IPS-18c (cell line): Measurements from ENCODE around the gene TIPARP.
A peak's percentile ranks its signal among the peaks of the same experiment; 100 is the strongest.

Experiments
- H3K4me3 ChIP-seq: 2 replicates; pipeline ENCODE4 v1.7.0; 2013; ENCODE audit warnings: low read depth, mild to moderate bottlenecking, low read length, moderate library complexity; ENCODE audit not compliant: insufficient read depth
- H3K9me3 ChIP-seq: one replicate; pipeline ENCODE4 v1.6.1; 2013; ENCODE audit warnings: mild to moderate bottlenecking, low read length, moderate library complexity; ENCODE audit not compliant: control insufficient read depth, insufficient read depth

The TIPARP gene, protein sequence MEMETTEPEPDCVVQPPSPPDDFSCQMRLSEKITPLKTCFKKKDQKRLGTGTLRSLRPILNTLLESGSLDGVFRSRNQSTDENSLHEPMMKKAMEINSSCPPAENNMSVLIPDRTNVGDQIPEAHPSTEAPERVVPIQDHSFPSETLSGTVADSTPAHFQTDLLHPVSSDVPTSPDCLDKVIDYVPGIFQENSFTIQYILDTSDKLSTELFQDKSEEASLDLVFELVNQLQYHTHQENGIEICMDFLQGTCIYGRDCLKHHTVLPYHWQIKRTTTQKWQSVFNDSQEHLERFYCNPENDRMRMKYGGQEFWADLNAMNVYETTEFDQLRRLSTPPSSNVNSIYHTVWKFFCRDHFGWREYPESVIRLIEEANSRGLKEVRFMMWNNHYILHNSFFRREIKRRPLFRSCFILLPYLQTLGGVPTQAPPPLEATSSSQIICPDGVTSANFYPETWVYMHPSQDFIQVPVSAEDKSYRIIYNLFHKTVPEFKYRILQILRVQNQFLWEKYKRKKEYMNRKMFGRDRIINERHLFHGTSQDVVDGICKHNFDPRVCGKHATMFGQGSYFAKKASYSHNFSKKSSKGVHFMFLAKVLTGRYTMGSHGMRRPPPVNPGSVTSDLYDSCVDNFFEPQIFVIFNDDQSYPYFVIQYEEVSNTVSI

DNA sequence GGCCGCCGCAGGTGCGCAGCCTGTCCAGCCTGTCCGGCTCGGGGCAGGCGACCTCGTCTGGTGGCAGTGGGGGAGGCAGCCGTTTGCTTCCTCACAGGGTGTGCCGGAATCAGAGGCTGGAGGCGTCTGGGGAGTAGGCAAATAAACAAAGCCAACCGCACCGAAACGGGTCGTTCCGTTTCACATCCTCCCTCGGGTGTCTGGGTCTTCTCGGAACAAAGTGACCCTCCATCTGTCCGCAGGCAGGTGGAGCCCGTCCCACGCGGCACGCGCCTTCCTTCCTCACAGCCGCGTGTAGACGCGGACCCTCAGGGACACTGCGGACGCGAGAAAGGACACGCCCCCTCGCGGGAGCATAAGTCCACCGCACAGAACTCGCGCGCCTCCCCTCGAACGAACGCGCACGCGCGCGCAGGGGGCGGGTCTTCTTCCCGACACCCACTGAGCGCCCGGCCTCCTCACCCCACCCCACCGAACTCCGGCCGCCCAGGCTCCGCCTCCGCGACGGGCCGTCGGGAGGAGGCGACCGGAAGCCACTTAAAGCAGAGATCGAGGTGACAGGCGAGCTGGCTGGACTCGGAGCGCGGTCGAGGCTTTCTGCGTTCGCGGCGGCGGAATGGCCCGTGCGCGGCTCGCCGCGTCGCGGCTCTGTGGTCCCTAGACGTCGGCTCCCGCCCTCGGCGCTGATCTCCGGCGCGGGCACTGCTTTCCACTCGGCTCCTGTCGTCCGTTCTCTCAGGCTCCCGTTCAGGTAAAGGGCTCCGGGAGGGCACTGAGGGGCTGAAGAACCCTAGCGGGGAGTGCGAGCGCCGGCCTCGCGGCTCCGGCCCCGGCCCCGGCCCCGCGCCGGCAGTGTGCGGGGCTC is at the start of gene TIPARP:
Gene TIPARP (plus strand): TSS at position 545 of the 865 bp plus-strand sequence. CDS start 3,108 bp downstream, outside the sequence.
- H3K9me3 ChIP-seq, result peaks cover 2% of the 10 kb centered on the region
- peak within 1 kb of the TSS; percentile 85 for H3K4me3 ChIP-seq

DNA sequence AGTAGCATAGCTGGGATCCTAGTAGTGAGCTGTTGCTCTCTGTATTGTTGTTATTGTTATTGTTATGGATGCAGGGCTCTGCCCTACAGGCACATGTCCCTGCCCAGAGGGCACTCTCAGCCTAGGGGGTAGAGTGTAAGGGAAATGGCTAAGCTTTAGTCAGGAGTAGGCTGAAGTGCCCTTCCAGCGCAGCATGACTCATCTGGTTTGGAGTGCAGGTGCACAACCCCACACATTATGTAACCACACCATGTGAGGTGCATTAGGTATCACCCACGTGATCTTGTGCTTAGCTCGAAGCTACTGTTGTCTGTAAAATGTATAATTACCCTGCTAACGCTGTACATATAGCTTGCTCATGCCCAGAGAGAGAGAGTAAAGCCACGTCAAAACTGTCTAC is 48.3 kb upstream of the TIPARP start:
- Histone ChIP-seq H3K4me3 (no peak overlapping the region), H3K9me3 (no peaks in the 10 kb centered on the region)

DNA sequence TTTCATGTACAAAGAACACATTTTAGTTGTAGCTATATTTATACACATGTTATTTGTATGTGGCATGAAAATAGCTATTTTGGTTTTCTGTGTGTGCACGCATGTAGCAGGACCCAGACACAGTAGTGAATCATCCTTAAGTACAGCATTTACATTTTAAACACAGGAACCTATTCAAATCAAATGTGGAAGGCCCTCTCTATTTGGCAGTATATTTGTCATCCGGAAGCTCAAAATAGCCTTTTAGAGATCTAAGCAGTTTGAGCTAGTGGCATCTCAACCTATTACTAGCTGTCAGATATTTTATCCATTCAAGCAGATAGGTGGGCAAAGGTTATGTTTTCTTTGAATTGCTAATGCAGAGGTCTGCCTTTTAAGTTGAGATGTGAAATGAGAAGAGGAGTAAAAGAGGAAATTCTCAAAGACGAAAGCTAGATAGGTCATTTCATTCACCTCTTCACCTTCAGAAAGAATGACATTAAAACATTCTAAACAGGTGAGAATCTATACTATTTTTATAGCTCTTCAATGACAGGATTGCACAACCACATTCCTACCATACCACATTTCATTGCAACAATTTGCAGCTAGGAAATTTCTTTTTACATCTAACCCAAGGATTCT is 46.3 kb upstream of the TIPARP start:
- no peaks in the 10 kb centered on the region for H3K9me3 ChIP-seq
- H3K4me3 ChIP-seq, result no peak overlapping the region

DNA sequence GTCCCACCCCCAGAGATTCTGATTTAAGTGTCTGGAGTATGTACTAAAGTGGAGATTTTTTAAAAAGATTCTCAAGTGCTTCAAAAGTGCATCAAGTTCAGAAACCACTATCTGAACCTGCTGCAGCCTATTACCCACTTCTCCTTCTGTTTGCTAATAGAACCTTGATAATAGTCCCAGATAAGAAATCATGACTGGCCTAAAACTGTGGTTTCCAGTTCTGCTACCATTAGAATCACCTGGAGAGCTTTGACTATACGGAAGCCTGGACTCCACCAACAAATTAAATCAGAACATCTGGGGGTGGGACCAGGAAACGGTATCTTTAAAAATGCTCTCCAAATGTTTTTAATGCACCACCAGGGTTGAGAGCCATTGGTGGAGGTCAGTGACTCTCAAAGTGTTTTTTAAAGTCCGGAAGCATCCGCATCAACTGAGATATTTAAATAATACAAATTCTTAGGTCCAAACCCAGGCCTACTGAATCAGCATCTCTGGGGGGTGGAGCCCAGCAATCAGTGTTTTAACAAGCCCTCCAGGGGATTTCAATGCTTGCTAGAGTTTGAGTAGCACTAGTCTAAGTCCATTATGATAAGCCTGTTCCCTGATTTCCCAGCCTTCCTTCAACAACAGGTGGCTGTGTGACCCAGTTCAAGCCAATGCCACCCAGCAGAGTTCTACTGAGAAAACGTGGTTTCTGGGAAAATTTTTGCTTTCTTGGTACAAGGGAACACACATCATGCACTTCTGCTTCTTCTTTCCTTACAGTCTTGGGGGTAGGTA is 45.4 kb upstream of the TIPARP start:
- Histone ChIP-seq H3K4me3 (no peak overlapping the region), H3K9me3 (no peaks in the 10 kb centered on the region)

DNA sequence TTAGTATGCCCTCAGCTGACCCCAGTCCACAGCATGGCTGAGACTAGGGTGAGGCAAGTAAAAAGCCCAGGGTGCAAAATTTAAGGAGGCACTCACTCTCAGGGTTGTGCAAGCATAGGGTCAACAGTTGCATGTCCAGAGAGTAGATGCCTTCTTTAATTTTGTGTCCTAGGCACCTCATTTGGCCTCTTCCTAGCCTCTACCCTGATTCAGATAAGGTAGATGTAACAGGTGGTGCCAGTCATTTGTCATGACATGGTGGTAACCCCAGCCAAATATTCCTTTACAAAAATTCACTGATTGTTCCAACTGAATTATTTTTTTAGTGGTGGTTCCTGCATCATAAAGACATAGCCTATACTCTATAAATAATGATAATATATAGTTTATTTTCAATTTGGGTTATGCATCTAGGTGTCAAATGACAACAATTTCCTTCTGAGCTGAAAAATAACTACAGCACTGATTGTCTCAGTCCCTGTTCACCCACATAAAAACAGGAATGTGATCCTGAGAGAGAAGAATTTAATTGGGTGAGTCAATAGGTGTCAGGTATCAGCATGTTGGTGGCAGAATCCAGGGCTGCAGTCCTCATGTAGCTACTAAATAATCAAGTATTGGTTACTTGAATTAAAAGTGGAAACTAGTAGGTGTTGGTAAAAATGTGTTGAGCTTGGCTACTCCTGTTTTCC is 44.2 kb upstream of the TIPARP start:
- Histone ChIP-seq H3K9me3 (no peaks in the 10 kb centered on the region), H3K4me3 (no peak overlapping the region)

DNA sequence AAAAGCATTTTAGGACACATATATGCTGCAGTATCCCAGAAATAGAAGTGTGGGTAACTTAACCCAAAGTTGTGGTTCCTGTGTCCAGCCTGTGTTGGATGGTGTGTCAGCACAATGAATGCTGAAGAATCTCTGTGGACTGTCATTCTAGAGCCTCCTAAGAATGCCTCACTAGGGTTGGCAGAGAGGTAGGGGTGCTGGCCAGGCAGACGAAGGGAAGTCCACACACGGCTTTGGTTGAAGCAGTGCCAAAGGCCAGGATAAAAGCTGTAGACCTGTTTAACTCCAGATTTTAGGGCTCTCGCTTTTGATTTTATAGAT is 43.7 kb upstream of the TIPARP start:
- Histone ChIP-seq H3K9me3 (no peaks in the 10 kb centered on the region), H3K4me3 (no peak overlapping the region)

DNA sequence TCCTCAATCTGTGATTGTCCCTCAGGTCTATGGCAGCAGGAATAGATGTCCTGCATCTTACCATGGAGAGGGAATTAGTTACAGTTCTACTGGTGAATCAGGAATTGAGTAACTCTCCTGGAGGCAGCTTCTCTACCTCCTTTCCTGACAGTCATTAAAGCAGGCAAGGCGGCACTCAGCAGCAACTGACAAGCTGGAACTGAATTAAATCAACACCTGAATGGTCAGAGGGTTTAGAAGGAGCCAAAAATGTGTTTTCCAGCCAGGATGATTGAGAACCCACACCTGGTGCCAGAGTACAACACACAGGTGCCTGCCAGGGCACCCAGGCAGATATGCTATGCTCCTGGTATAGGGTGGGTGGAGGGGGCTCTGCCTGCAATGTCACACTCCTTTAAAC is 43.1 kb upstream of the TIPARP start:
- H3K4me3 ChIP-seq, result no peak overlapping the region
- no peaks in the 10 kb centered on the region for H3K9me3 ChIP-seq

DNA sequence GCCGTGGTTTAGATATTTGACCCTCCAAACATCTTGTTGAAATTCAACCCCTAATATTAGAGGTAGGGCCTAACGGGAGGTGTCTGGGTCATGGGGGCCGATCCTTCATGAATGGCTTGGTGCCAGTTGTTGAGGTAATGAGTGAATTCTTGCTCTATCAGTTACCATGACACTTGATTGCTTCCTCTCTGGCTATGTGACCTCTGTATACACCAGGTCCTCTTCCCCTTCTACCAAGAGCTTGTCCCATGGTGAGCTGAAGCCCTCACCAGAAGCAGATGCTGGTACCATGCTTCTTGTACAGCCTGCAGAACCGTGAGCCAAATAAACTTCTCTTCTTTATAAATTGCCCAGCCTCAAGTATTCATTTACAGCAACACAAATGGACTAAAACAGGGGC is 41.8 kb upstream of the TIPARP start:
- H3K4me3 ChIP-seq, result no peak overlapping the region

DNA sequence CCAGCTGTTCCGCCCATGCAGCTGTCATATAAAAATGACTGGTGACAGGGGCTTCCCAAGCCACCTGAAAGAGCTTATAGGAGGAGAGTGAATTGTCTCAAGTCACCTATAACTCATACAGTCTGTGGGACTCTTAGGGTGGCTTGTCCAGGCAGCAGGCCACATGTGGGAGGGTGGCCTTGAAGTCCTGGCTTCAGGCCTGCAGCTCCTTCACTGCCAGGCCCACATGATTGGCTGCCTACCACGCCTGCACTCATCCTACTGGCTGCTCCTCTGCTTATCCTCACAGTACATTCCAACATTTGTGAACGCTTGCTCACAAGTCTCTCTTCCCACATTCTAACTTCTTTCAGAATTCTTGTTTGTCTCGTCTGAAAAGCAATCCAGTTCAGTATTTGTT is 41.1 kb upstream of the TIPARP start:
- H3K9me3 ChIP-seq, result no peaks in the 10 kb centered on the region

More for the DNA sequence above, 41.8 kb upstream of the TIPARP start:
- no peaks in the 10 kb centered on the region for H3K9me3 ChIP-seq

DNA sequence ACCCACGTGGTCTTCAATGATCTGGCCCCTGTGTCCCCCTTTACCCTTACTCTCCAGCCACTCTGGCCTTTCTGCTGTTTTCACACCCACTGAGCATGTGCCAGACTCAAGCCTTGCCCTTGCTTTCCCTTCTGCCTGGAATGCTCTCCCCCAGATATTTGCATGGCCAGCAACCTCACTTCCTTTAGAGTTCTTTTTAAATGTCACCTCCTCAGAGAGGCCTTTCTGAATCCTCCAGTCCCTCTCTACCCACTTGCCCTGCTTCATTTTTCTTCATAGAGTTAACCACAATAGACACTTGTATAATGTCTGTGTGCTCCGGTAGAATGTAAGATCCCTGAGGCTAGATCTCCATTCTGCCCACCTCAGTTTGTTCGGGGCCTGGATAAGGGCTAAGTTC is 39.4 kb upstream of the TIPARP start:
- H3K4me3 ChIP-seq, result no peak overlapping the region
- H3K9me3 ChIP-seq, result no peaks in the 10 kb centered on the region

More for the DNA sequence above, 41.1 kb upstream of the TIPARP start:
- no peak overlapping the region for H3K4me3 ChIP-seq

DNA sequence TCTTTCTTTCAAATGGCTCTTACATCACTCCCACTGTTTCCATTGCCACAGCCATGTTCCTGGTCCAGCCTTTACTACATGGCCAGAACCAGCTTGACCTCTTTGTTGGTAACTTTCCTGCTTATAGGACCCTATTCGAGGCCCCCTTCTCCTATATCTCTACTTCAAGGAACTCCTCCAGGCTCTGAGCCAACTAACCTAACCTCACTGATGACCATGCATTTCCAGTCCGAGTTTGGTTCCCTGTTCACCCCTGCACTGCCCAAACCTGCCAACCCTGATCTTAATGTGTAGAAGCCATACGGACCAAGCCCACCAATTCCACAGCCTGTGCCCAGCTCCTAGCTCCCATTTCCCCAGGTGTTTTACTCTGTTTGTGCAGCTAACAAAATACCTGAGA is 38.4 kb upstream of the TIPARP start:
- Histone ChIP-seq H3K4me3 (no peak overlapping the region), H3K9me3 (no peaks in the 10 kb centered on the region)

DNA sequence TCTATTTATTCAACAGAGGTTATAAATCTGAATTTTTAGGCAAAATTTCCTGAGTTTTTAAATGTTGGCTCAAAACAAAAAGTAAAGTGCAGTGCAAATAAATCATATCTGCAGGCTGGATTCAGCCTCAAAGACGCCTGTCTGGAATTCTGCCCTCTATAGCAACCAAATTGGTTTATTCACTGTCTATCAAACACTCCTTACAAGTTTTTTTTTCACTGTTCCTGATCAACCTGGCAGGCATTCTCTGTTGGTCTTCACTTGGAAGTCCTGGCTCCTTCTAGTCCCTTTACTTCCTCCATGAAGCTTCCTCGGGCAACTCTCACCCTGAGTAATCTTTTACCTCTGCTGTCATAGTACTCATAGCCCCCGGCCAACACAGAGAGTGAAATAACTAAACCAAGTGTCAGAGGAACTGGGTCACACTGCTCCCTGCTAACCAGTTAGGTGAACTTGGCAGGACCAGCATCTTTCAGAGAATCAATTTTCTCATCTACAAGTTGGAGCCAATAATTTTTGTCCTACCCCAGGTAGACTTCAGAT is 36.8 kb upstream of the TIPARP start:
- H3K9me3 ChIP-seq, result no peaks in the 10 kb centered on the region
- H3K4me3 ChIP-seq, result no peak overlapping the region

DNA sequence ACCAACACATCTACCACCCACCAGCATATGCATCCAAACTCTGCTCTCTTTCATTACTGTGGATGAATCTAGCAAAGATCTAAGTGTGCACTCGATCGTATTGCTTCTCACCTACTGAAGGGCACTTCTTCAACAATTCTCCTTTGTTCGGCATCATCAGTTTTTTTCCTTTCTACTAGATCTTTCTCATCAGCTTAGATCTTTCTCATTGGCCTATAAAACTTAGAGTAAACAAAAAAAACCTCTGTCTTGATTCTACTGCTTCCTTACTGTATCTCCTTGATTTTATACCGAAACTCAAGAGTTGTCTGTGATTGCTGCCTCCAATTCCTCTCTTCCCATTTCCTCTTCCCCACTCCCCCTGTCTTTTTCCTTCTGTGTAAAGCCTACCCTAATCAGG is 36.1 kb upstream of the TIPARP start:
- Histone ChIP-seq H3K4me3 (no peak overlapping the region), H3K9me3 (no peaks in the 10 kb centered on the region)

DNA sequence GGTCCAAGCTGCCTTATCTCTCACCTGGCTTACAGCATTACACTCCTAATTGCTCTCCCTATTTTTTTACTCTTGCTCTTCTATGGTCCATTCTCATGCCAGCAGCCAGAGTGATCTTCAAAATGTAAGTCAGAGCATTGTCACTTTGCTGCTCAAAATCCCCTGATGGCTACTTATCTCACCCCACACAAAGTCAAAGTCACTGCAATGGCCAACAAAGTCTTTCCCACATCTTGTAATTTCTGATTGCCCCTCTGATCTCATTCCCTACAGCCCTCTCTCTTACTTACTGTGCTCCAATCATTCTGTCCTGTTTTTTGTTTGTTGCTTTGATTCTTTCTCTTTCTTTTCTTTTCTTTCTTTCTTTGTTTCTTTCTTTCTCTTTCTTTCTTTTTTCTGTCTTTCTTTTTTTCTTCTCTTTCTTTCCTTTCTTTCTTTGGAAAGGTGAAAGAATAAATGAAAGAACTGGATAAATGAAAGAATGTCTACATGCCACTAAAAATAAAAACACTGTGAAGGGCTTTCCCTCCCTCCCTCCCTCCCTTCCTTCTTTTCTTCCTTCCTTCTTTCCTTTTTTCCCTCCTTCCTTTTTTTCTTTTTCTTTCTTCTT is 34.9 kb upstream of the TIPARP start:
- Histone ChIP-seq H3K4me3 (no peak overlapping the region), H3K9me3 (no peaks in the 10 kb centered on the region)

DNA sequence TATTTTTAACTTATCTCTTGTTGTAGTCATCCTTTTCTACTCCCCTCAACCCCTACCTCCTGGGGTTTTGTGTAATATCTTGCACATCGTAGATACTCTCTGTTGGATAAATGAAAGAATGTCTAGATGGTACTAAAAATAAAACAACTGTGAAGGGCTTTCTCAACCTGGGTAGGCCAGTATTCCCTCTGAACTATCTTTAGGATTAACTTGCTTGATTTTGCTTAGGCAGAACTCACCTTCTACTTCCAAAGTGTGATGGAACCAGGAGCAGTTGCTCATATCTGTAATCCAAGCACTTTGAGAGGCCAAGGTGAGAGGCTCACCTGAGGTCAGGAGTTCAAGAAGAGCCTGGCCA is 32.8 kb upstream of the TIPARP start:
- no peak overlapping the region for H3K4me3 ChIP-seq
- H3K9me3 ChIP-seq, result no peaks in the 10 kb centered on the region
